GM18909 (cell line): ENCODE data around the gene IWS1.
"Not testable (repeated sequence)": the region's sequence is repeated elsewhere in the genome, so short reads cannot be mapped to it uniquely, and the experiment has no call there.

Experiments
- ATAC-seq: cut with Tn5 transposase; IDR thresholded peaks from one replicate; pipeline ENCODE4 v1.9.1; 2021; ENCODE audit warnings: mild to moderate bottlenecking; ENCODE audit not compliant: unreplicated experiment, poor library complexity

Gene IWS1

GRCh38 chr2:127530245-127531140 lies 4.2 kb upstream of the IWS1 start:
- ATAC-seq = no peak

GRCh38 chr2:127529416-127529815 lies 3.1 kb upstream of the IWS1 start:
- not testable (repeated sequence) for ATAC-seq

DNA sequence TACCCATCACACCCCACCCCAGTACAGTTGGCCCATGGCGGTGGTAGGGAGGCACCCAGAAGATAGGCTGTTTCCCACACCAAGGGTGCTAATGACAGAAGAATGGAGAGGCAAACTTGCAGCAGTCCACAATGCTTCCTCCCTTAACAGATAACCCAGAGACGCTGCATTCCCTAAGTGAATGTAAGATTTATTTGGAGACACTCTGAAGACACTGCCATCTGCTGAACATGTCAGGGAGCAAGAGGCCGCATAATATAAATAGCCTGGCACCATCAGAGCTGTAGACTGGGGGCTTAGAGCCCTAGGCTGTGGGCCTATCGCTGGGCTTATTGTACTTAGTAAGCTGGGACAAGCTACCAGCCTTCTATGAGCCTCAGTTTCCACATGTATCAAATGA lies 2.2 kb upstream of the IWS1 start:
- no peak for ATAC-seq

DNA sequence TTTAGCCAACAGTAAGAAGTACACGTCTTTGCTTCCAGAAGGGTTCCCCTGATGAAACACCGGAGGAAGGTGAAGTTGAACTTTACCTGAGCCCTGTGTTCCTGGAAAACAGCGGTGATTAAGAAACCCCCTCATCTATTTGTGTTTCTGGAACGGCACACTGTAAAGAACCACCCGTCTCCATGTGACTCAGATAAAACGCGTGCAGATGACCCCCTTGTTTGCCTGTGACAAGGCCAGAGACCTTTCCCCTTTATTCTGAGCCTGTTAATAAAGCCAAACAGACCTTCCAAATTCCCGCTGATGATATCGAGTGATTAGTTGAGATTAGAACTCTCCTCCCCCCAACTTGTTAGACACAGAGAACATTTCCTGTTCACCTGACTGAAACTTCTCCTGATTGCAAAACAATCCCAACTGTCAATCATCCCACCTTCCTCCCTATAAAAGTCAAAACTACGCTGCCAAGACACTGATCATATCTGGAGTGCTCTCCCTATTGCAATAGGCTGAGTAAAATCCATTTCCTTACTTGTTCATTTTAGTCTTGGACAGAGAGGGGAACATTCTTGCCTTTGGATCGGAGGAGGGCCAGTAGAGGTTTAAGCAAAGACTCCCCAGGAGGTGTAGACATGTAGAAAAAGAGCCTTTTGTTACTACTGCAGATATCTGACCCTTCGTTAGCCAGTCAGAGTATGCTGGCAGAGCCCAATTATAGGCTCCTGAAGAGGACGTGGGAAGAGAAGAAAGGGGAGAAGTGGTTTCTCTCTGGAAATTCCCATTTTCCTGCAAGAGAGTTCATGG lies 914 bp upstream of the IWS1 start:
- ATAC-seq = peak; percentile 13

DNA sequence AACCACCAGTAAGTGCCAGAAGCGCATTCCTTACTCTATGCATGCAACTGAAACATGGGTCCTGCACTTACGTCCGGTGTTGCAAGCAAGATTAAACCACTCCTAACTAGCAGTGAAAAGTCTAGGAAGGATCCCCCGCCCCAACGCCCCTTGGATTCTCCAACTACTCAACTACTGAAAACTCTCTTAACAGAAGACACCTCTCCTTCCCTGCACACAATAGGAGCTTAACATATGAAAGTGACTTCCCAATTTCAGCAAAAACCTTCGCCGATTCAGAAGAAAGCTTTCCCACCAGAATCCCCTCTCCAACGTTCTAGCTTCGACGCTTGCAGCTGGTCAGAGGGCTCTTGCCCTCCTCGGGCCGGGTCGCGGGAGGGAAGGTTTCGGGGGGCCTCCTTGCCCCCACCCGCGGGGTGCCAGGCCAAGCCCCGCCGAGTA lies 578 bp downstream of the IWS1 start:
- no peak for ATAC-seq

DNA sequence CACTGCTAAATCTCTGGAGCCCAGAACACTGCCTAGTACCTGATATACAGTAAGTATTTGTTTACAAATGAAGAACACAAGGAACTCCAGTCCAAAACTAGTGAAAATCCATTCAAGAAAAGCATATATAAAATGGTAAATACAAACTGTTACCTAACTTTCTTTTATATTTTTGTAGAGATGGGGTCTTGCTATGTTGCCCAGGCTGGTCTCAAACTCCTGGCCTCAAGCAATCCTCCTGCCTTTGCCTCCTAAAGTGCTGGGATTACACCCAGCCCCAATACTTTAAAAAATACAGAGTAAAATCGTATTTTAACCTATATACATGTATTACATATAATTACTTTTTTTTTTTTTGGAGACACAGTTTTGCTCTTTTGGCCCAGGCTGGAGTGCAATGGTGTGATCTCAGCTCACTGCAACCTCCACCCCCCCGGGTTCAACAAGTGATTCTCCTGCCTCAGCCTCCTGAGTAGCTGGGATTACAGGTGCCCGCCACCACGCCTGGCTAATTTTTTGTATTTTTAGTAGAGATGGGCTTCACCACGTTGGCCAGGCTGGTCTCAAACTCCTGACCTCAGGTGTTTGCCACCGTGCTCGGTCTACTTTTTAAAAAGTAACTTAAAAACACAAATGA lies 2.0 kb downstream of the IWS1 start:
- not testable (repeated sequence) for ATAC-seq

DNA sequence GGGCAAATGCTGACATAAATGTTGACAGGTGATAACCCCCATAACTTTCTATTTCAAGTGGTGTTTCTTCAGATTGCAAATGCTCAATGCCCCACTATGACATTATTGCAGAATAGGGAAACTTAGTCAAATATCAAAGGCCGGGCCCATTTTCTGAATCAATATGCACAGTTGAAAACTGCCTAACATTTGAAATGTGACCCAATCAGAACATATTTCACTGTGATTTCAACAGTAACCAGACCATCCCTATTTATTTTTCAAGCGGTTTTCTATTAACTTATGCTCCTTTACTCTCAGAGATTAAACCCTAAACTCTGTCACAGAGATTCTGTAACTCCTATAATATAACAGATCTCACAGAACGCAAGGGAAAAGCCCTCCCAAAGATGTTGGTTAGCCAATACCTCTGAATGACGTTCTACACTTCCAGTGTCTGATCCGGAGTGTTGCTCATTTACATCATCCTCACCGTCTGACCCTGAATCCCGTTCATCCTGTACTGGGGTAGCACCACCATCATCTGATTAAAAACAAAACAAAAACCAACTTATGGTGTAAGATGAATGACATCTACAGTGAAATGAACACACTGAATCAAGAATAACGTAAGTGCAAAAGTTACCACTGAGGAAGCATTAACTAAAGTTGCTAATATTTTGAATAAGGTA lies 2.9 kb downstream of the IWS1 start:
- ATAC-seq = no peak

GRCh38 chr2:127520424-127520823 lies 5.9 kb downstream of the IWS1 start:
- ATAC-seq = no peak

GRCh38 chr2:127517465-127517864 lies 8.8 kb downstream of the IWS1 start:
- ATAC-seq = no peak

DNA sequence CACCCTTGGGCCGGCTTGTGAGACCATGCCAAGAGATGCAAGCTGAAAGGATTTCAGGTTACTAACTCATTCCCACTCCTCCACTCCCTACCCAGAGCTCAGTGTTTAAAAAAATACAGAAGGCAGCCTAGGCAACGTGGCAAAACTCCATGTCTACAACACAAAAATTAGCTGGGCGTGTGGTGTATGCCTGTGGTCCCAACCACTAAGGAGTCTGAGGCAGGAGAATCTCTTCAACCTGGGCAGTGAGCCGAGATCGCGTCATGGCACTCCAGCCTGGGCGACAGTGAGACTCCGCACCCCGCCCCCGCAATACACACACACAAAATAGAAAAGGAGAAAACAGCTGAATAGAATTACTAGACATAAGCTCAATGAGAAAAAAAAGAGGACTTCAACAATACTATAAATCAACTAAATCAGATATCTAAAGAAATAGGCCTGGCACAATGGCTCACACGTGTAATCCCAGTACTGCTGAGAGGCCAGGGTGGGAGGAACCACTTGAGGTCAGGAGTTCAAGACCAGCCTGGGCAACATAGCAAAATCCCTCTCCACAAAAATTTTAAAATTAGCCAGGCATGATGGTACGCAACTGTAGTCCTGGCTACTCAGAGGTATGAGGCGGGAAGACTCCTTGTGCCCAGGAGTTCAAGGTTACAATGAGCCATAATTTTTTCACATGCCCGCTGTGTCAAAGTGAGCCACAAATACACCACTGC lies 10.1 kb downstream of the IWS1 start:
- no peak for ATAC-seq

DNA sequence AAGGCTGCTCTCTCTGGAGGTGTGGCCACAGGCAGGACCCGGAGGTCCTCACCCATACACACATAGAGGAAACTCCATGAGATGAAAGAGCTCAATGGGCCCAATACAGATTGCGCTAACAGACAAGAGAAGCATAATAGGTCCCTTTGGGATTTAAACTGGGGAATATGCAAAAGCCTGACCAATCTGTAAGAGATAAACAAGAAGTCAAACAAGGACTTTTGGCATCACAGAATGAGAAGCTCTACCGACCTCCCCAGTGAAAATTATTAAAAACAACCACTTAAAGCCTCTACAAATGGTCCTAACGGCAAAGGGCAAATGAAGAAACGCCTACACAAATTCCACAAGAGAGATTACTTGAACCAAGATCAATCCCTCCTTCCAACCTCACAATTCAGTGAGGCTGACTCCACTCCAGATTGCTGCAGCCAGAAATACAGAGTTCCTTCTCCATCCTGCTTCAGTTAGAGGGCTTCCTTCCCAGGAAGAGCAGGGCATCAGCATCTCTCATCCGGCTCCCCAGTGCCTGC lies 10.8 kb downstream of the IWS1 start:
- ATAC-seq = no peak

DNA sequence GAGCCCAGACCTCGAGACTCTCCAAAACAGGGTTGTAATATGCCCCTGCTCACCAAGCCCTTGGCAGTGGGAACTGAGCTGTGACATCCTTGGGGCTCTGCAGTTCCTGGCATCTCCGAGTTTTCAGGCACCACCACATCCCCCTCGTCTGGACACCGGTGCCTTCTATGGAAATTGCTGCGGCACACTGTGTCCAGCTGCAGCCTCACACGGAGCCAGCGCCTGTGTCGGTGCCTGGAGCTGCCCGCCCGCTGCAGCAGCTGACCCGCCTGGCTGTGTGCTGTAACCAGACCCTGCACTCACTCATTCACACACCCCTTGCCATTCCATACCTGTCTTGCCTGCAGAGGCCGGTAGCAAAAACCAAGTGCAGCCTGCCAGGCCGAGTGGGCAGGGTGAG lies 11.8 kb downstream of the IWS1 start:
- ATAC-seq = no peak

DNA sequence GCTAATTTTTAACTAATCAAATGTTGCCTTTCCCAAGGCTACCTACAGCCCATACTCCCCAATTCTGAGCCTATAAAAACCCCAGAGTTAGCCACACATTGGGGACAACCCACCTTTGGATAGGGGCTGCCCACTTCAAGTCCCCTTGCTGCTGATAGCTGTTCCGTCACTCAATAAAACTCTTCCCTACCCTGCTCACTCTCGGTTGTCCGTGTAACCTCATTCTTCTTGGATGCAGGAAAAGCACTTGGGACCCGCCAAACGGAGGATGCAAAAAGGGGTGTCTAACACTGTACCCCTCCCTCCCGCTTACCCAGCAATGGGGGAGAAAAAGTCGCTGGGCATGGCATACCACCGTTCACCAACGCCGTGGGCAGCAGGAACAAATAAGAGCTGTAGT lies 12.2 kb downstream of the IWS1 start:
- ATAC-seq = no peak

- no peak for ATAC-seq
Measured at GRCh38 chr2:127512362-127512761, 13.9 kb downstream of the IWS1 start.

DNA sequence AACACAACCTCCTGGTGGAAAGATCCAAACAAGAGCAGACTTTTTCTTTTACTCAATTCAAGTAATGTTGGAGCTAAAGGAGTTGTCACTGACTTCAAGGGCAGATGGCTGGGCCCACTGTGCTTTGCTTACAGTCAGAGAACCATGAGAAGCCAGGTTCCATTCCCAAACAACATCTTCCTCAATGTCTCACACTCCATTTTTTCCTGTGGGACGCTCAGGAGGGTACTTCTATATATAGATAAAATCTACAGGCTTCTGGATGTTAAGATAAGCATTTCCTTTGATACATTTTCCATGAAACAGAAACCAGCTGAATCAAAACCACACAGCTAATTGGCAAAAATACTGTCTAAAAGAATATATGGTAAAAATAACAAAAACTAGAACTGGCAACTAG lies 14.4 kb downstream of the IWS1 start:
- no peak for ATAC-seq

DNA sequence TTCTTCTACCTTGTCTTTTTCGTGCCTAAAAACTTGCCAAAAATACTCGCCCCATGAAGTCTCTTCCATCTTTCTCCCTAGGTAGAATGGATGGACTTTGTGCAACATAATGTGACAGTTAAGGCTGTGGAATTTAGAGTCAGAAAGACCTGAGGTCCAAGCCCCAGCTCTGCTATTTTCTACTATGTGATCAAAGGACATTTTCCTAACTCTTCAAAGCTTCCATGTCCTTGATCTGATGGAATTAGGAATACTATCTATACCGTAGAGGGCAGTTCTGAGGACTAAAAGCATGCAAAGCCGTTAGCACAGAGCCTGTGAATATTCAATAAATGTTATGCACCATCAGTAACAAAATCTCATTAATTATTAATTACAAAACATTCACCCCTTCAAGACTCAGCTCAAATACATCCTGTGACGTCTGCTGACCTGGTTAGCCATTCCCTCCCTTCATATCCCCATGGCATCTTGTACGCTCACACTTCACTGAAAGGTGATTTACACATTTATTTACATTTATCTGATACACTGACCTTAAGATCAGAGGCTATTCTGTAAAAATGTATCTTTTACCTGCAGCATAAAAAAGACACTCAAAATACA lies 15.1 kb downstream of the IWS1 start:
- ATAC-seq = no peak

DNA sequence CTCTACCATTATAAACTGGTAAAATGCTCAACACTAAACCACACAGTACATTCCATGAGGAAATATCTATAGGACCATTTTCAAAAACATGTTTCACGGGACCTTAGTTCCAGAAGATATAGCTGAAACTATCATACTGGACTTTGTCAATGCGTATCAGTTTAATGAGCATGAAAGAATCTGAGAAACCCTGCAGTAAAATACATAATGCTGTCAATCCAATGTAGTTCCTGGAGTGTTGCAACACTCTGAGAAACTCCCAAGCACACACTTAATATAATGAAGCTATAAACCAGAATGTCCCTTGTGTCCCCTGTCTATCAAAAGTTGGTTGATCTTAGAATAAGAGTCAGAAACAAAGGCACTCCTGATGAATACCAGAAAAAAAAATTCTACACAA lies 16.2 kb downstream of the IWS1 start:
- no peak for ATAC-seq

DNA sequence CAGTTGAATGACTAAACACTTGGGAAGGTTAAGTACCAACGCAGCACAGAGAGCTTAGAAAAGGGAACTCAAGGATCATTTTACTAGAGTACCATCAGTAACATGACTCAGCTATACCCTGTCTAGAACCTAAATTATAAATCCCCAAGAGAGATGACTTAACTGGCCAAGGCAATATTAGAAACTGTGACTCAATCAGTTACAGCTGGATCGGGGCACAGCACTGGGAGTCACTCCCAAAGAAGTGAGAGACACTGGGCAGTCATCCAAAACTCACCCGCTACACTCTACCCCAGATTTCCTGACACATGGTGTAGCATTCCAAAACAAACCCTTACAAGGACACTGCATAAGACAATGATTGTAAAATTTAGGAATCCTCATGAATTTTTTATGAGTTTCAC lies 17.7 kb downstream of the IWS1 start:
- ATAC-seq = peak; percentile 56

DNA sequence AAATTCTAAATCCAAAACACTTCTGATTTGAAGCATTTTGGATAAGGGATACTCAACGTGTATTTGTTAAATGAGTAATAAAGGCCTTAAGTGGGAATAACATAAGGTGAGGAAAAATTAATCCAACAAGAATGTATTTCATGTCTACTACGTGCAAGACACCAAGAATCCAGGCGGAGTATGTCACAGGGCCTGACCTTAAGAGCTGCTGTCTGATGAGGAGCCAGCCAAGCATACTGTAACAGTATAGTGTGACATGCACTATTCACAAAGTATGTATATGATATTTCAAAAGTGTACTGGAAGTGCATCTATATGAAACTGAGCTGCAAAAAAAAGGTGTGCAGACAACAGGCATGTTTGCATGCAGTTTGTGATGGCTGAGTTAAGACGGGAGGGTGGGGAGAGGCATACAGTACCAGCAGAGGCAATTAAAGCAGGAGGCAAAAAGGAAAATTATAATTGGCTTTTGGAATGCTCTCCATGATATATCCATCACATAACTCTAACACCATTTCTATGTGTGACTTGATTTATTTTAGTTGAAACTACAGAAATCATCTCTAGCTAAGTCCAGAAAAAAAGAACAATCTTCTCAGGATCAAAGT lies 18.2 kb downstream of the IWS1 start:
- ATAC-seq = no peak
